Measurements from ENCODE around the gene BCAR1. TPM values are rescaled to one million over a fixed set of nuclear protein-coding genes. Genes with fewer than 3 reads are reported as not detected.

BCAR1 gene
- total and polyA plus RNA-seq, 2 of the 13 experiments (the other 11 are each of a cell fraction or from before 2014, with no cell fraction given) = 48.1 to 51.7 TPM

- peak; percentile 86; the same call in 1 of the 2 replicates for TF ChIP-seq HNF1B (CRISPR knock-in tag; IDR thresholded peaks at IDR 0.05)
- TF ChIP-seq ZNF549 (CRISPR knock-in tag; IDR thresholded peaks at IDR 0.05) = 0 out of 2 replicates have a peak, but pooled peaks have one; percentile 35
- TF ChIP-seq FOXP4 (CRISPR knock-in tag; IDR thresholded peaks at IDR 0.05) = peak; percentile 66
- TF ChIP-seq SAP130 (CRISPR knock-in tag; IDR thresholded peaks at IDR 0.05; ENCODE audit: low read depth) = peak; percentile 94
- TF ChIP-seq PTBP1 (IDR thresholded peaks at IDR 0.05; ENCODE audit: low read depth, low read length, poor library complexity, severe bottlenecking) = peak; percentile 48
- no peak for TF ChIP-seq ZNF329 (CRISPR knock-in tag; IDR thresholded peaks at IDR 0.05; ENCODE audit: low read depth)
- no peak for TF ChIP-seq SATB2 (CRISPR knock-in tag; IDR thresholded peaks at IDR 0.05)
- no peak for TF ChIP-seq ZNF101 (CRISPR knock-in tag; IDR thresholded peaks at IDR 0.05; ENCODE audit: borderline replicate concordance, low read depth)
- TF ChIP-seq ZBTB8A (CRISPR knock-in tag; IDR thresholded peaks at IDR 0.05; ENCODE audit: borderline replicate concordance, low read depth) = no peak
- no peak for TF ChIP-seq ZFP36L2 (CRISPR knock-in tag; IDR thresholded peaks at IDR 0.05)
- TF ChIP-seq U2AF2 (IDR thresholded peaks at IDR 0.05; ENCODE audit: low read depth, low read length) = no peak
- TF ChIP-seq, protein P1, sequence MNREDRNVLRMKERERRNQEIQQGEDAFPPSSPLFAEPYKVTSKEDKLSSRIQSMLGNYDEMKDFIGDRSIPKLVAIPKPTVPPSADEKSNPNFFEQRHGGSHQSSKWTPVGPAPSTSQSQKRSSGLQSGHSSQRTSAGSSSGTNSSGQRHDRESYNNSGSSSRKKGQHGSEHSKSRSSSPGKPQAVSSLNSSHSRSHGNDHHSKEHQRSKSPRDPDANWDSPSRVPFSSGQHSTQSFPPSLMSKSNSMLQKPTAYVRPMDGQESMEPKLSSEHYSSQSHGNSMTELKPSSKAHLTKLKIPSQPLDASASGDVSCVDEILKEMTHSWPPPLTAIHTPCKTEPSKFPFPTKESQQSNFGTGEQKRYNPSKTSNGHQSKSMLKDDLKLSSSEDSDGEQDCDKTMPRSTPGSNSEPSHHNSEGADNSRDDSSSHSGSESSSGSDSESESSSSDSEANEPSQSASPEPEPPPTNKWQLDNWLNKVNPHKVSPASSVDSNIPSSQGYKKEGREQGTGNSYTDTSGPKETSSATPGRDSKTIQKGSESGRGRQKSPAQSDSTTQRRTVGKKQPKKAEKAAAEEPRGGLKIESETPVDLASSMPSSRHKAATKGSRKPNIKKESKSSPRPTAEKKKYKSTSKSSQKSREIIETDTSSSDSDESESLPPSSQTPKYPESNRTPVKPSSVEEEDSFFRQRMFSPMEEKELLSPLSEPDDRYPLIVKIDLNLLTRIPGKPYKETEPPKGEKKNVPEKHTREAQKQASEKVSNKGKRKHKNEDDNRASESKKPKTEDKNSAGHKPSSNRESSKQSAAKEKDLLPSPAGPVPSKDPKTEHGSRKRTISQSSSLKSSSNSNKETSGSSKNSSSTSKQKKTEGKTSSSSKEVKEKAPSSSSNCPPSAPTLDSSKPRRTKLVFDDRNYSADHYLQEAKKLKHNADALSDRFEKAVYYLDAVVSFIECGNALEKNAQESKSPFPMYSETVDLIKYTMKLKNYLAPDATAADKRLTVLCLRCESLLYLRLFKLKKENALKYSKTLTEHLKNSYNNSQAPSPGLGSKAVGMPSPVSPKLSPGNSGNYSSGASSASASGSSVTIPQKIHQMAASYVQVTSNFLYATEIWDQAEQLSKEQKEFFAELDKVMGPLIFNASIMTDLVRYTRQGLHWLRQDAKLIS (CRISPR knock-in tag; IDR thresholded peaks at IDR 0.05) = no peak
- TF ChIP-seq PHB2 (IDR thresholded peaks at IDR 0.05; ENCODE audit: partially characterized antibody) = no peak
- TF ChIP-seq, protein P2, sequence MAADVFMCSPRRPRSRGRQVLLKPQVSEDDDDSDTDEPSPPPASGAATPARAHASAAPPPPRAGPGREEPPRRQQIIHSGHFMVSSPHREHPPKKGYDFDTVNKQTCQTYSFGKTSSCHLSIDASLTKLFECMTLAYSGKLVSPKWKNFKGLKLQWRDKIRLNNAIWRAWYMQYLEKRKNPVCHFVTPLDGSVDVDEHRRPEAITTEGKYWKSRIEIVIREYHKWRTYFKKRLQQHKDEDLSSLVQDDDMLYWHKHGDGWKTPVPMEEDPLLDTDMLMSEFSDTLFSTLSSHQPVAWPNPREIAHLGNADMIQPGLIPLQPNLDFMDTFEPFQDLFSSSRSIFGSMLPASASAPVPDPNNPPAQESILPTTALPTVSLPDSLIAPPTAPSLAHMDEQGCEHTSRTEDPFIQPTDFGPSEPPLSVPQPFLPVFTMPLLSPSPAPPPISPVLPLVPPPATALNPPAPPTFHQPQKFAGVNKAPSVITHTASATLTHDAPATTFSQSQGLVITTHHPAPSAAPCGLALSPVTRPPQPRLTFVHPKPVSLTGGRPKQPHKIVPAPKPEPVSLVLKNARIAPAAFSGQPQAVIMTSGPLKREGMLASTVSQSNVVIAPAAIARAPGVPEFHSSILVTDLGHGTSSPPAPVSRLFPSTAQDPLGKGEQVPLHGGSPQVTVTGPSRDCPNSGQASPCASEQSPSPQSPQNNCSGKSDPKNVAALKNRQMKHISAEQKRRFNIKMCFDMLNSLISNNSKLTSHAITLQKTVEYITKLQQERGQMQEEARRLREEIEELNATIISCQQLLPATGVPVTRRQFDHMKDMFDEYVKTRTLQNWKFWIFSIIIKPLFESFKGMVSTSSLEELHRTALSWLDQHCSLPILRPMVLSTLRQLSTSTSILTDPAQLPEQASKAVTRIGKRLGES (CRISPR knock-in tag; IDR thresholded peaks at IDR 0.05; ENCODE audit: borderline replicate concordance) = no peak
- no peak for TF ChIP-seq ETV6 (CRISPR knock-in tag; conservative IDR thresholded peaks at IDR 0.05)
- TF ChIP-seq DDIT3 (CRISPR knock-in tag; IDR thresholded peaks at IDR 0.05) = no peak
- no peak for TF ChIP-seq ZNF260 (CRISPR knock-in tag; IDR thresholded peaks at IDR 0.05; ENCODE audit: borderline replicate concordance, low read depth)
- TF ChIP-seq JUNB (CRISPR knock-in tag; IDR thresholded peaks at IDR 0.05; ENCODE audit: borderline replicate concordance) = no peak
Measured at GRCh38 chr16:75262104-75262799, 10.8 kb upstream of the BCAR1 start (continued).

Measured in HepG2 (cell line).